A673 (cell line): ENCODE results near the gene PHKB.

ENCODE experiments used
- CTCF ChIP-seq: fragments of 300-800, 200-600 bp; sonication (generic); conservative IDR thresholded peaks from 2 replicates; pipeline ENCODE4 v1.5.1; 2017; ENCODE audit warnings: low read depth, mild to moderate bottlenecking, antibody characterized with exemption, low read length, moderate library complexity, mixed read lengths
- EZH2 ChIP-seq: fragments of 200-600 bp; sonication (generic); IDR thresholded peaks from 2 replicates; pipeline ENCODE4 v1.6.1; 2017; ENCODE audit warnings: borderline replicate concordance, low read depth, mild to moderate bottlenecking, mixed read lengths, antibody characterized with exemption, low read length; ENCODE audit not compliant: poor library complexity, severe bottlenecking

GRCh38 chr16:47643323-47644000 is 182.3 kb downstream of the PHKB start:
- no peak for TF ChIP-seq CTCF
- no peak for TF ChIP-seq EZH2
